Measurements from ENCODE around the gene HAUS5. TPM values are rescaled to one million over a fixed set of nuclear protein-coding genes. Genes with fewer than 3 reads are reported as not detected.

Gene HAUS5
- total and polyA plus RNA-seq, 2 of the 8 experiments (the other 6 are each of a cell fraction or from before 2014, with no cell fraction given): 13.8 to 25.7 TPM

DNA sequence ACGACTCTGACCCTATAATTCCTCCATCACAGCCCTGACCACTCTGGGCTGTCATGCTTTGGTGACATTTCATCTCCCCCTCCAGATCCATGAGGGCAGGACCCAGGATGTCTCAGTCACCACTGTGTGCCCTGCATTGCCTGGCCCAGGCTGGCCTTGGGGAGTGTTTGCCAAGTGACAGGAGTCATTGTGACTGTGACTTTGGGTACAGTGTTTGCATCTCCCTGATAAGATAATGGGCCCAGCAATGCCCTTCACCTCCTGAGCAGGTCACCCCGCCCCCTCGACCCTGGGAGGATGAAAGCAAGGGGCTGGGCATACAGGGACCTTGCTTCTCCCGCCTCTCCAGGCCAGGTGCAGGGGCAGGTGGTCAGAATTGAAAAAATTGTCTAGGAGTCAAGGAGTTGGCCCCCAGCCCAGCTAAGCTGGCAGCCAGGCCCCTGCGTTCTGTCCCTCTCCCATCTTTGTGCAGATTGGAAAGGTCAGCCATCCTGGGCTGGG is 43.2 kb upstream of the HAUS5 start:
- Histone ChIP-seq H3K4ac (replicated peaks; ENCODE audit: insufficient read length, low read depth, low read length) (no peak overlapping the region), H3K27ac (ENCODE audit: low read depth, low read length) (no peak overlapping the region), H3K27me3 (replicated peaks in 1 of 4; ENCODE audit: control insufficient read depth in 3 of 4, extremely low read depth in 1 of 4, insufficient read depth in 3 of 4, low read length in 3 of 4) (no peaks in the 10 kb centered on the region; a peak in 1 of 7 replicates), H3K56ac (replicated peaks; ENCODE audit: insufficient read length, low read depth, low read length) (no peak overlapping the region), H2BK15ac (ENCODE audit: low read length) (no peak overlapping the region), H4K5ac (ENCODE audit: insufficient read length, low read depth, low read length) (no peak overlapping the region), H2AFZ (ENCODE audit: low read length) (no peak overlapping the region), H2BK120ac (replicated peaks; ENCODE audit: low read depth, low read length) (no peak overlapping the region), H3K9me3 (ENCODE audit: insufficient read depth in 2 of 2, low read depth in 1 of 2, low read length in 1 of 2) (no peaks in the 10 kb centered on the region), H3K79me2 (ENCODE audit: control insufficient read depth in 1 of 2, insufficient read depth in 2 of 2, low read length in 2 of 2) (no peaks in the 10 kb centered on the region), H4K8ac (ENCODE audit: extremely low read depth, insufficient read depth, low read length) (no peak overlapping the region), H3K4me2 (ENCODE audit: insufficient read depth in 1 of 2, low read depth in 2 of 2, low read length in 2 of 2) (no peak overlapping the region), H4K91ac (replicated peaks; ENCODE audit: insufficient read length, low read length) (no peak overlapping the region), H3K79me1 (ENCODE audit: low read depth, low read length) (no peaks in the 10 kb centered on the region), H2AK5ac (ENCODE audit: low read depth, low read length) (peak overlapping the region; percentile 56; the same call in 1 of the 2 replicates), H2BK20ac (ENCODE audit: low read length) (no peak overlapping the region), H3K36me3 (ENCODE audit: control insufficient read depth in 2 of 4, insufficient read depth in 4 of 4, low read length in 3 of 4) (no peaks in the 10 kb centered on the region), H3K9ac (replicated peaks in 1 of 4; ENCODE audit: extremely low read depth in 1 of 4, low read depth in 3 of 4, low read length in 3 of 4) (no peak overlapping the region), H2BK5ac (ENCODE audit: low read depth, low read length) (no peak overlapping the region), H3K14ac (ENCODE audit: insufficient read length) (no peak overlapping the region), H2BK12ac (ENCODE audit: low read depth, low read length) (no peak overlapping the region), H4K20me1 (replicated peaks in 1 of 2; ENCODE audit: control insufficient read depth in 1 of 2, insufficient read depth in 2 of 2, low read length in 2 of 2) (no peaks in the 10 kb centered on the region), H3K4me3 (ENCODE audit: extremely low read depth in 1 of 4, insufficient read depth in 2 of 4, low read depth in 3 of 4, low read length in 4 of 4) (no peak overlapping the region), H3K23me2 (ENCODE audit: low read depth, low read length) (no peaks in the 10 kb centered on the region), H3K23ac (ENCODE audit: insufficient read length) (no peak overlapping the region), H3K4me1 (replicated peaks in 1 of 4; ENCODE audit: control insufficient read depth in 3 of 4, insufficient read depth in 4 of 4, low read length in 3 of 4) (peaks cover 0 to 4% (median 0%) of the 10 kb centered on the region in 4 experiments; a peak in 1 of 7 replicates), H3K18ac (ENCODE audit: extremely low read depth, low read length) (no peak overlapping the region)
- ChIA-PET POLR2A (ENCODE audit: partially characterized antibody) (interaction anchor here (1.1 kb wide), 1 partner anchor 18 kb away, joined by 4 read pairs; no protein-coding TSS in a partner anchor), CTCF (ENCODE audit: partially characterized antibody) (interaction anchor here (2.3 kb wide), 1 partner anchor 23 kb away, joined by 9 read pairs; no protein-coding TSS in a partner anchor)
- WGBS, 2 experiments (ENCODE audit: extremely low coverage in 1 of 2, insufficient coverage in 1 of 2, insufficient read length in 1 of 2, insufficient replicate concordance in 2 of 2, low coverage in 1 of 2, low lambda C conversion rate in 2 of 2, missing lambda C conversion rate in 1 of 2): 80% methylated on average over 5 of the region's 5 CpGs; no CpG with 5 or more reads in 1 of the 2 experiments
- FAIRE-seq (no peak), DNase-seq (ENCODE audit: low read depth in 1 of 2, low spot score in 2 of 2) (no peak)
- TF ChIP-seq CTBP2 (IDR thresholded peaks at IDR 0.05; ENCODE audit: borderline replicate concordance, insufficient read depth, insufficient read length, low read length): no peak
- TF ChIP-seq SAP30 (IDR thresholded peaks at IDR 0.05; ENCODE audit: insufficient read depth, insufficient replicate concordance, low read length): no peak
- TF ChIP-seq SIX5 (IDR thresholded peaks at IDR 0.05; ENCODE audit: low read depth, low read length): no peak
- no peak for TF ChIP-seq TAF7 (optimal IDR thresholded peaks at IDR 0.05; ENCODE audit: borderline replicate concordance, low read depth, low read length)
- TF ChIP-seq CBX8 (IDR thresholded peaks at IDR 0.05; ENCODE audit: borderline replicate concordance, low read depth, low read length): no peak
- TF ChIP-seq TEAD4 (IDR thresholded peaks at IDR 0.05; ENCODE audit: low read depth, low read length): no peak
- no peak for TF ChIP-seq PHF8 (conservative IDR thresholded peaks at IDR 0.05; ENCODE audit: low read depth, low read length)
- no peak for TF ChIP-seq KDM5A (IDR thresholded peaks at IDR 0.05; ENCODE audit: low read length)
- TF ChIP-seq, protein P1, sequence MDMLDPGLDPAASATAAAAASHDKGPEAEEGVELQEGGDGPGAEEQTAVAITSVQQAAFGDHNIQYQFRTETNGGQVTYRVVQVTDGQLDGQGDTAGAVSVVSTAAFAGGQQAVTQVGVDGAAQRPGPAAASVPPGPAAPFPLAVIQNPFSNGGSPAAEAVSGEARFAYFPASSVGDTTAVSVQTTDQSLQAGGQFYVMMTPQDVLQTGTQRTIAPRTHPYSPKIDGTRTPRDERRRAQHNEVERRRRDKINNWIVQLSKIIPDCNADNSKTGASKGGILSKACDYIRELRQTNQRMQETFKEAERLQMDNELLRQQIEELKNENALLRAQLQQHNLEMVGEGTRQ (IDR thresholded peaks at IDR 0.05; ENCODE audit: low read length): no peak
- no peak for TF ChIP-seq NRF1 (IDR thresholded peaks at IDR 0.05; ENCODE audit: low read depth, low read length)
- no peak for TF ChIP-seq CEBPB (IDR thresholded peaks at IDR 0.05; ENCODE audit: low read depth, low read length)
- no peak for TF ChIP-seq TBP (IDR thresholded peaks at IDR 0.05; ENCODE audit: low read depth, low read length)
- no peak for TF ChIP-seq FOSL1 (IDR thresholded peaks at IDR 0.05; ENCODE audit: insufficient read depth, low read depth, low read length)
